HG03060 (cell line): ENCODE data around the gene MEF2D.

Source experiments
- ATAC-seq: cut with Tn5 transposase; IDR thresholded peaks from one replicate; pipeline ENCODE4 v1.9.1; 2021; ENCODE audit warnings: low read depth, moderate number of reproducible peaks; ENCODE audit not compliant: unreplicated experiment

Gene MEF2D

GRCh38 chr1:156471496-156472490, 28.8 kb downstream of the MEF2D start:
- ATAC-seq = no peak

DNA sequence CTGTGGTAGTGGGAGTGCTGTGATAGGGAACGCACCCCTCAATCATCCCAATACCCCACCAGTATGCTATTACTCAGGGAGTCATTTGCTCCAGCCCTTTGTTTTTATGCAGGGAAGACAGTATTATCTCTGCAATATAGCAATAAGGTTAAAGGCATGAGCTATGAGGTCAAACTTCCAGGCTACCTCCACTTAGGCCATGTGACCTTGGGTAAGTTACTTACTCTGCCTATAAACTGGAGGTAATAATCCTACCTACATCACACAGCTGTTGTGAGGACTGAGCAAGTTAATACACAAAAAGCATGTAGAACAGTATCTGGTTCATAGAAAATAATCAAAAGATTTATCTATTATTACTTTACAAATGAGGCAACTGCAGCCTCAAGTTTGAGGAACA, 30.1 kb downstream of the MEF2D start:
- ATAC-seq = no peak

- ATAC-seq = no peak
Observed at GRCh38 chr1:156468693-156469345, 31.8 kb downstream of the MEF2D start.

- ATAC-seq = no peak
Observed at GRCh38 chr1:156467906-156468305, 32.7 kb downstream of the MEF2D start.

- no peak for ATAC-seq
Observed at GRCh38 chr1:156467385-156467784, 33.2 kb downstream of the MEF2D start.

- ATAC-seq = no peak
Observed at GRCh38 chr1:156465747-156466365, 34.7 kb downstream of the MEF2D start.

DNA sequence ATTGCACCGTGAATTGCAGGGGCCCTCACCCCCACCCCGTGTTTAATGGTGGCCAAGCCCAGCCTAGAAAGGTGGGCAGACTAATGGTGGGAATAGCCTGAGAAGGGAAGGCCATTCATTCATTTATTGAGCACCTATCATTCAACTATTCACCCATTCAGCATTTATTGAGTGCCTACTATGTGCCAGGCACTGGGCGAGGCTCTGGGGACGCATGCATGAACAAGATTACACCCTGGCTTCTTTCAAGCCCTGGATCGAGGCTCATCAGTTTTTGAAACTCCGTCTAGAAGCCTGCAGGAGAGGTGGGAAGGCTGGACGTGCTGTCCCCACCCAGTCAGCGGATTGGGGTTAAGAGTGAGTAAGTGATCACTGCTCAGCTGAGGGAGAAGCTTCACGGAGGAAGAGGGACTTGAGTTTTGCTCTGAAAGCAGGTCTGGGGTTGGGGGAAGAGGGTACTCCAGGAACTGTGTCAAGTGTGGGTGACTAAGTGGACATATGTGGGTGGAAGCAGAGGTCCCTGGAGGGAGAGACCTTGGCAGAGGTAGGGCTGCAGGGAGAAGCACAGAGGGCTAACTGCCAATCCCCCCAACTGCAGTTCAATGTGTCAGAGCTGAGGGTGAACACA, 35.6 kb downstream of the MEF2D start:
- ATAC-seq = no peak

DNA sequence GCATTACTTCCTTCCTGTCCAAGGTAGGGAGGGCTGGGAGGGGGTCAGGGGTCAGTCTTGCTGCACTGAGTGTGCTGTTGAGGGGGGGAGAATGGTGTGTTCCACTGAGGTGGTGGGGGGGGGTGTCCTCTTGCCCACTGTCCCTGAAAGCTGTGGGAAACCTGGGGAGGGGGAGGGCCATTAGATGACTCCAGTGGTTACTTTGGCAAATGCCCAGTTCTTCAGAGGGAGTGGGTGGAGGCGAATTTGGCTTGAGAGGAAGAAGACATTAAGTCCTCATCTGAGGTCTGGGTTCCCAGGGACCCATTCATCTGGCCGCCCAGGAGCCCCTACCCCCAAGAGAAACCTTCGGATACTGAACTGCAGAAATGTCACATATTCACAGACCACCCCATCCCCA, 36.2 kb downstream of the MEF2D start:
- ATAC-seq = no peak

GRCh38 chr1:156463874-156464273, 36.7 kb downstream of the MEF2D start:
- ATAC-seq = no peak

GRCh38 chr1:156462954-156463795, 37.4 kb downstream of the MEF2D start:
- no peak for ATAC-seq

DNA sequence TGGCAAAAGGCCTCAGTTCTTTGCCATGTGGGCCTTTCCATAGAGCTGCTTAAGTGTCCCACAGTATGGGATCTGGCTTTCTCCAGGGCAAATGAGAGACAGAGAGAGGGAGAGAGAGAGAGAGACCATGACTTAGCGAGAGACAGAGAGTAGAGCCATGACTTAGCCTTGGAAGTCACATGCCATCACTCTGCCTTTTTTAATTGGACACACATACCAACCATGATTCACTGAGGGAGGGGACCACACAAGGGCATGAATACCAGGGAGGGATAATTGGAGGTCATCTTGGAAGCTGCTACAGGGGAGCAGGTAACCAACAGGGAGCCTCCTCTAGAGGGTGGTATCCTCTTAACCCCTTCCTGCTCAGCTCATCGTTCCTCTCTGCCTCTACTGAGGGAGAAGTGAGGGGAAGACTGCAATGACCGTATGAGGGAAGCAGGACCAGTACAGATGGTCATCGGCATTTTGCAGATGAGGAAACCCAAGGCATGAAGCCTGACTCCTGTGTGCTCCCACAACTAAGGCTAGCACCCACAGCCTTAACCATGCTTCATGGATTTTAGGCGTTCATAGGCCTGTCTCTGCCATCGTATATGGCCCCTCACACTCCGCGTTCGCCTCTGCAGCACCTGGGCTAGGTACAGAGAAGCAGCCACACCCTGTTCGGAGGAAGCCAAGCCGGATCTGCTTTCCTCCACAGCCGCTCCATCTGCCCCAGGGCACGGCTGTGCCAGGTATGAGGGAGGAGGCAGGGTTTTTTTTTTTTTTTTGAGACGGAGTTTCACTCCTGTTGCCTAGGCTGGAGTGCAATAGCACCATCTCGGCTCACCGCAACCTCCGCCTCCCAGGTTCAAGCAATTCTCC, 38.6 kb downstream of the MEF2D start:
- no peak for ATAC-seq

GRCh38 chr1:156461109-156461508, 39.5 kb downstream of the MEF2D start:
- no peak for ATAC-seq

- ATAC-seq = no peak
Observed at GRCh38 chr1:156460525-156460924, 40.0 kb downstream of the MEF2D start.

- no peak for ATAC-seq
Observed at GRCh38 chr1:156458181-156458503, 42.4 kb downstream of the MEF2D start.

DNA sequence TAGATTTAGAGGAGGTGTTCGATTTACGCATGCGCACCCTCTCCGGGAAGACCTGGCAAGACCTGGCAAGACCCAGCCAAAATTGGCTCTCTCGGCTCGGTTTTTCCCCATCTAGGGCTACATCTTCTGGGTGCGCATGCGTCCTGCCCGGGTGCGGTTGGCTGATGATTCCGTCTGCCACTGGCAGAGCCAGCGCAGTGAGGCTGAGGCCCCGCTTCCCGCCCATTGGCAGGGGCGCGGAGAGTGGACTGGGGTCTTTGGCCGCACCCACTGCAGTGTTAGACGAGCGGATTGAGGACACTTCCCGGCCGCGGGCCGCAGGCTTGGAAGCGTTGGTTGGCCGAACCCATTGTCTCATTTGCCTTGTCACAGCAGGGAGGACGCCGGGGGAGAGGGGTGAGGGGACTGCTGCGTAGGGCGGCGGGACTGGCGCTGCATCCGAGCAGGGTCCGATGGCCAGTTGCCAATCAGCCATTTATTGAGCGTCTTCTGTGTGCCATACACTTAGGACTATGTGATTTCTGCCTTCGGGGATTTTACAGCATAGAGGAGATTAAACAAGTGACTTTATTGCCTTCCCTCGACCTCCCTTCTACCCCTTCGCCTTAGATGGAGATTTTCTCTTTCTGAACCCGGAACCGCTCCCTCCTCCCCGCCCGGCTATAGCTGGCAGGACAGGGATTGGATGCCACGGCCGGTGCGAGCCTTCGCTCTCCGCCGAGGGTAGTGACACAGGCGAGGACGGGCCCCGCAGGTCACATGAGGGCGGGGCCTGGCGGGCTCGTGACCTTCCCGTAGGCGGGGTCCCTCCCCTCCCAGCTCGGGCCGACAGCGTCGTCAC, 43.7 kb downstream of the MEF2D start:
- ATAC-seq = peak; percentile 56

GRCh38 chr1:156455362-156455761, 45.2 kb downstream of the MEF2D start:
- ATAC-seq = no peak

GRCh38 chr1:156452907-156453306, 47.7 kb downstream of the MEF2D start:
- no peak for ATAC-seq

DNA sequence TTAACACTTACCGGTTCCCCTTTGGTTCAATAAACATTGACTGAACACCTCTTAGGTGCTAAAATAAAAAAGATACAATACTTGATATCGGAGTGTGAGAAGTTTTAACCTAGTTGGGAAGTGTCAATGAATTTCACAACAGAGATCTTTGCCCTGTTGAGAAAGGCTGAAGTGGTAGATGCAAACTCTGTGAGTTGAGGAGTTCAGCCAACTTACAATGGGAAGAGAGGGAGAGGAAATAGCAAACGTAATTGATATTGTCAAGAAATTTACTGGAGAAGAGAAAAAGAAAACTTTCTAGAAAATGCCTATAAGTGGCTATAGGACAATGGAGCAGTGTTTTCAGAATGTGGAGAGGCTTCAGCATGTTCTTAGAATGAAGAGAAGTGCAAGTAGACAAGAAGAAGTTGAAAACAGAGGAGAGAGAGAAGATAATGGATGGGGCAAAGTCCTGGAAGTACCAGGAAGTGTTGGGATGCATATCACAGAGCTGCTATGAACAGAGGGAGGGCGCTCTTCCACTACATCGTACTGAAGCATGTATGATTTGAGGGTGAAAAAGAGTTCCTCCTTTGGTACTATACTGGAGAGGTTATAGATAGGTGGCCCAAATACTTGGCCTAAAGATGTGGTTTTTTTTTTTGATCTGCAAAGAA, 48.9 kb downstream of the MEF2D start:
- no peak for ATAC-seq
